Right lobe of liver (tissue), 6 donors: ENCODE results near the gene BIN2. TPM values are rescaled to one million over a fixed set of nuclear protein-coding genes. Genes with fewer than 3 reads are reported as not detected.

ENCODE experiments used
- ATAC-seq, 4 donors: fragments of 200-7000 bp; cut with Tn5 transposase; one replicate each; pipeline ENCODE4 v1.9.1; 2020; ENCODE audit warnings: mild to moderate bottlenecking in 4 of 4, moderate library complexity in 4 of 4
- DNase-seq, 3 donors: peaks; one replicate each; pipeline ENCODE4 v3.0.0-alpha.2; 2020
- H3K27ac ChIP-seq, 3 donors: fragments of 200-600 bp; one replicate each; pipeline ENCODE4 v1.8.0; 2022
- H3K27me3 ChIP-seq, 2 donors: fragments of 200-600 bp; one replicate each; pipeline ENCODE4 v1.8.0; 2022
- H3K36me3 ChIP-seq, 4 donors: fragments of 200-600 bp; sonication (generic) in 1 of 4; one replicate each; pipeline versions ENCODE4 v1.5.1 to v1.8.0; 2017 to 2022; ENCODE audit warnings: control low read depth in 1 of 4
- H3K4me1 ChIP-seq, 4 donors: fragments of 200-600 bp; sonication (generic) in 1 of 4; one replicate each; pipeline versions ENCODE4 v1.5.1 to v1.8.0; 2017 to 2022; ENCODE audit warnings: control low read depth in 1 of 4
- H3K4me3 ChIP-seq, 3 donors: fragments of 200-600 bp; one replicate each; pipeline ENCODE4 v1.8.0; 2022
- H3K9me3 ChIP-seq, 4 donors: fragments of 200-600 bp; sonication (generic) in 1 of 4; one replicate each; pipeline versions ENCODE4 v1.5.1 to v1.8.0; 2017 to 2022; ENCODE audit warnings: control low read depth in 1 of 4
- POLR2A ChIP-seq: fragments of 450-650 bp; IDR thresholded peaks from one replicate; pipeline ENCODE4 v1.6.1; 2017; ENCODE audit warnings: antibody characterized with exemption, mild to moderate bottlenecking
- WGBS: methylation state at CpG from one replicate; pipeline ENCODE4 v1.1.6; 2018; ENCODE audit warnings: low coverage, low lambda C conversion rate; ENCODE audit not compliant: insufficient coverage; ENCODE audit errors: missing lambda C conversion rate; 5-methylcytosine and 5-hydroxymethylcytosine counted together
- intact Hi-C, 2 donors: fragments of 100-400 bp; cut with DNase I; formaldehyde crosslinking; loops; one replicate each; pipeline versions ENCODE4 v1.11.2 to v1.14.1; 2022
- long read RNA-seq: library from polyadenylated mRNA; unstranded; transcript quantifications from one replicate; pipeline ENCODE4 v2.0.0, GENCODE V29; 2019
- total RNA-seq, 6 experiments: library from RNA; depleted of rRNA in 2 of 6; stranded (reverse); fragments of >200 nt in 2 of 6; fragmentation: NEBNext Ultra II Directional in 3 of 6; extraction: Animal tissue kit (Norgen Biotek cat#: 25700) in 3 of 6; gene quantifications; one replicate each; pipeline versions ENCODE4 v1.1.0 to v1.2.4, GENCODE V29; 2016 to 2023
- TF ChIP-seq, protein P1 (sequence below), 4 donors: fragments of 200-600 bp in 3 of 4; fragments of 450-650 bp in 1 of 4; IDR thresholded peaks; one replicate each; pipeline versions ENCODE4 v1.5.1 to v1.8.0; 2016 to 2022; ENCODE audit warnings: antibody characterized with exemption in 4 of 4, mild to moderate bottlenecking in 2 of 4
- donor health status: DM: no; HTN: yes; CAD: no.
- donor health status: DM: no; HTN: no; CAD: no.
- donor health status: DM: no; HTN: no; CAD: no.
- donor health status: DM: no; HTN: yes; CAD: no.
- donor health status: DM: no; HTN: yes; CAD: no.

Gene BIN2
- total RNA-seq = 1 to 10 TPM; 2.3 to 5.8 (median 3.7) TPM
- long read RNA-seq = 0 reads

DNA sequence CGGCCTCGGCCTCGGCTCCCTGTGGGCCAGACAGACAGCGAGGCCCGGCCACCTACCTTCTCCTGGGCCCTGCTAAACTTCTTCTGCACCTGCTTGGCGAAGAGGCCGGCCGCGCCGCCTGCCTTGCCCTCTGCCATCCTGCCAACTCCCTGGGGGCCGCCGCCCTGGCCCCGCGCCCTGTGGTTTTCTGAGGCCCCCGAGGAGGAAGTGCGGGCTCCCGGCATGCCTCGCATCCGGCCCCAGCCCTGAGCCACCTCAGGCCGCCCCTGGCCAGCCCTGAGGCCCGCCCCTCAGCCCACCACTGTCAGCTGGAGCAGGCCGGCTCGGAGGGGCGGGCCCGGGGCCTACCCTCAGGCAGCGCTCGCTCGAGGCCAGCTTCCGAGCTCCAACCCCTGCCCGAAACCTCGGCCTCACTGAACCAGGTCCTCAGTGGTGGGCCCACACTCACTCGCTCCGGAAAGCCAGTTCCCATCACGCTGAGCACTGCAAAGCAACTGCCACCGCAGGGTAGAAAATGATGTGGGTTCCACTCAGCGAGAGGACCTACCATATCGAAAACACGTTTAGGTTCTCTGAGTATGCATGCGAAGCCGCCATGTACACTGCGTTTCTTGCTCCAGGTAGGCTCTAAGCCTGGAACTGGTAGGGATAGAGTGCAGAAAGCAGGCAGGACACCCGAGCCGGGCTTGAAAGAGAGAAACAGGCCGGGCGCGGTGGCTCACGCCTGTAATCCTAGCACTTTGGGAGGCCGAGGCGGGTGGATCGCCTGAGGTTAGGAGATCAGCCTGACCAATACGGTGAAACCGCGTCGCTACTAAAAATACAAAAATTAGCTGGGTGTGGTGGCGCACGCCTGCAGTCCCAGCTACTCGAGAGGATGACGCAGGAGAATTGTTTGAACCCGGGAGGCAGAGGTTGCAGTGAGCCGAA lies at the start of gene BIN2:
BIN2 (minus strand) TSS at position 209 of the 930 bp plus-strand sequence; CDS start at position 137, 72 bp downstream.
- no peak for TF ChIP-seq POLR2A
- TF ChIP-seq, protein P1, sequence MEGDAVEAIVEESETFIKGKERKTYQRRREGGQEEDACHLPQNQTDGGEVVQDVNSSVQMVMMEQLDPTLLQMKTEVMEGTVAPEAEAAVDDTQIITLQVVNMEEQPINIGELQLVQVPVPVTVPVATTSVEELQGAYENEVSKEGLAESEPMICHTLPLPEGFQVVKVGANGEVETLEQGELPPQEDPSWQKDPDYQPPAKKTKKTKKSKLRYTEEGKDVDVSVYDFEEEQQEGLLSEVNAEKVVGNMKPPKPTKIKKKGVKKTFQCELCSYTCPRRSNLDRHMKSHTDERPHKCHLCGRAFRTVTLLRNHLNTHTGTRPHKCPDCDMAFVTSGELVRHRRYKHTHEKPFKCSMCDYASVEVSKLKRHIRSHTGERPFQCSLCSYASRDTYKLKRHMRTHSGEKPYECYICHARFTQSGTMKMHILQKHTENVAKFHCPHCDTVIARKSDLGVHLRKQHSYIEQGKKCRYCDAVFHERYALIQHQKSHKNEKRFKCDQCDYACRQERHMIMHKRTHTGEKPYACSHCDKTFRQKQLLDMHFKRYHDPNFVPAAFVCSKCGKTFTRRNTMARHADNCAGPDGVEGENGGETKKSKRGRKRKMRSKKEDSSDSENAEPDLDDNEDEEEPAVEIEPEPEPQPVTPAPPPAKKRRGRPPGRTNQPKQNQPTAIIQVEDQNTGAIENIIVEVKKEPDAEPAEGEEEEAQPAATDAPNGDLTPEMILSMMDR (IDR thresholded peaks at IDR 0.05) = no peak
- peak within 1 kb of the TSS; percentile 14 to 39 (median 34) for H3K4me3 ChIP-seq

GRCh38 chr12:51373187-51373586 lies 49.2 kb upstream of the BIN2 start:
- TF ChIP-seq POLR2A = no peak
- TF ChIP-seq, protein P1 (IDR thresholded peaks at IDR 0.05) = no peak
- Histone ChIP-seq H3K27me3 (no peaks in the 10 kb centered on the region), H3K9me3 (no peaks in the 10 kb centered on the region), H3K4me1 (peaks cover 0 to 16% (median 2%) of the 10 kb centered on the region in 4 donors), H3K27ac (no peak overlapping the region), H3K4me3 (no peak overlapping the region), H3K36me3 (no peaks in the 10 kb centered on the region)
- no peak for DNase-seq
- intact Hi-C loops = no loop called here
- ATAC-seq = no peak
- 89% methylated on average over 3 of the region's 3 CpGs for WGBS

More for the DNA sequence above, at the start of gene BIN2:
- H3K27me3 ChIP-seq = no peaks in the 10 kb centered on the region
- H3K4me1 ChIP-seq = no peaks in the 10 kb centered on the region
- peak; percentile 66 to 82 (median 70) for DNase-seq
- peak within 1 kb of the TSS; percentile 25 to 73 (median 68) for H3K27ac ChIP-seq
- no peaks in the 10 kb centered on the region for H3K36me3 ChIP-seq
- 83% methylated on average over 27 of the region's 60 CpGs for WGBS
- peak; percentile 55 to 66 (median 64) for ATAC-seq
- no peaks in the 10 kb centered on the region for H3K9me3 ChIP-seq
- intact Hi-C loops = no loop called here

GRCh38 chr12:51372021-51372420 lies 48.0 kb upstream of the BIN2 start:
- ATAC-seq (peak; percentile 38 to 52 (median 41)), DNase-seq (peak in 2 of 3 donors; percentile 34 to 56)
- TF ChIP-seq POLR2A = no peak
- TF ChIP-seq, protein P1 (IDR thresholded peaks at IDR 0.05) = peak; percentile 5 to 37 (median 23)
- Histone ChIP-seq H3K9me3 (no peaks in the 10 kb centered on the region), H3K4me1 (peaks cover 0 to 16% (median 2%) of the 10 kb centered on the region in 4 donors), H3K27ac (peak overlapping the region; percentile 78 to 86 (median 85)), H3K4me3 (no peak overlapping the region), H3K27me3 (no peaks in the 10 kb centered on the region), H3K36me3 (no peaks in the 10 kb centered on the region)
- WGBS = 21% methylated on average over 2 of the region's 2 CpGs
- intact Hi-C loops = no loop called here

DNA sequence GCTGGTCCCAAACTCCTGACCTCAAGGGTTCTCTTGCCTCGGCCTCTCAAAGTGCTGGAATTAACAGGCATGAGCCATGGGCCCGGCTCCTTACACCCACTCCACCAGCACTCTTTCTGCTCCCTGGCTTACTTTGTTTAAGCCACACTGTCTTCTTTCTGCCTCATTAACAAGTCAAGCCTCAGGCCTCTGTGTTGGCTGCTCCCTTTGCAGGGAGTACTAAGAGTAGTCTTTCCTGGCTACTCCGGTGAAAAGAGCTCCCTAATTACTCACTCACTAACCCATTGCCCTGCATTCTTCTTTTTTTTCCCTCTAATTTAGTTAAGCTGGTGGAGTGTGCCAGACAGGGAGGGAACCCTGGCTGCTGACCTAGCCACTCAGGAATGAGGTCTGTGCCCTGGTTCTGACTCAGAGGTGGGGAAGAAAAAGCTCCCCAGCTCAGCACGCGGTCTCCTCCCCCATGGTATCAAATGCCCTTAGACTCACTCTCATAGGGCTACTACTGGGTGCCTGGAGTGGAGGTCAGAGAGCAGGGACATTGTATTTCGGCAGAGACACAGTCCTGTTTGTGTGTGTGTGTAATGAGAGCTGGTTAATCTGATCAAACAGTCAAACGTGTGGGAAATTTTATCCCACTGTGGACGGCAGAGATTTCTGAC lies 47.5 kb upstream of the BIN2 start:
- Histone ChIP-seq H3K9me3 (no peaks in the 10 kb centered on the region), H3K4me1 (peaks cover 0 to 16% (median 2%) of the 10 kb centered on the region in 4 donors), H3K27ac (peak overlapping the region; percentile 78 to 86 (median 85)), H3K36me3 (no peaks in the 10 kb centered on the region), H3K4me3 (no peak overlapping the region), H3K27me3 (no peaks in the 10 kb centered on the region)
- 38% methylated on average over 6 of the region's 8 CpGs for WGBS
- DNase-seq = peak; percentile 81 to 93 (median 90)
- peak; percentile 47 for TF ChIP-seq POLR2A
- TF ChIP-seq, protein P1 (IDR thresholded peaks at IDR 0.05) = no peak
- intact Hi-C loops = no loop called here
- ATAC-seq = peak; percentile 95 to 97 (median 96)
